ENCODE data around the gene TRAPPC12.

Gene TRAPPC12

GRCh38 chr2:3472966-3473365 lies 93.5 kb downstream of the TRAPPC12 start:
- Histone ChIP-seq H3K4me1 (ENCODE audit: control insufficient read depth, insufficient read depth, low read length) (peaks cover 14% of the 10 kb centered on the region), H3K9ac (ENCODE audit: low read length) (no peak overlapping the region), H3K36me3 (ENCODE audit: control insufficient read depth, insufficient read depth, low read length) (peaks cover 22% of the 10 kb centered on the region), H3K4me3 (ENCODE audit: low read length) (no peak overlapping the region), H3K27ac (ENCODE audit: low read depth, low read length) (no peak overlapping the region), H3K27me3 (ENCODE audit: control insufficient read depth, insufficient read depth, low read length) (no peaks in the 10 kb centered on the region)

GRCh38 chr2:3475771-3476170 lies 96.3 kb downstream of the TRAPPC12 start:
- peaks cover 22% of the 10 kb centered on the region for H3K36me3 ChIP-seq (ENCODE audit: control insufficient read depth, insufficient read depth, low read length)
- H3K27me3 ChIP-seq (ENCODE audit: control insufficient read depth, insufficient read depth, low read length): no peaks in the 10 kb centered on the region
- no peak overlapping the region for H3K4me3 ChIP-seq (ENCODE audit: low read length)
- H3K27ac ChIP-seq (ENCODE audit: low read depth, low read length): no peak overlapping the region
- H3K9ac ChIP-seq (ENCODE audit: low read length): no peak overlapping the region
- H3K4me1 ChIP-seq (ENCODE audit: control insufficient read depth, insufficient read depth, low read length): peaks cover 2% of the 10 kb centered on the region

- no peaks in the 10 kb centered on the region for H3K27me3 ChIP-seq (ENCODE audit: control insufficient read depth, insufficient read depth, low read length)
- H3K36me3 ChIP-seq (ENCODE audit: control insufficient read depth, insufficient read depth, low read length): peaks cover 22% of the 10 kb centered on the region
- H3K27ac ChIP-seq (ENCODE audit: low read depth, low read length): no peak overlapping the region
- no peak overlapping the region for H3K9ac ChIP-seq (ENCODE audit: low read length)
- no peak overlapping the region for H3K4me3 ChIP-seq (ENCODE audit: low read length)
- H3K4me1 ChIP-seq (ENCODE audit: control insufficient read depth, insufficient read depth, low read length): no peaks in the 10 kb centered on the region
Observed at GRCh38 chr2:3476321-3476984, 97.0 kb downstream of the TRAPPC12 start.

GRCh38 chr2:3476985-3477327 lies 97.5 kb downstream of the TRAPPC12 start:
- H3K36me3 ChIP-seq (ENCODE audit: control insufficient read depth, insufficient read depth, low read length): peaks cover 22% of the 10 kb centered on the region
- no peaks in the 10 kb centered on the region for H3K27me3 ChIP-seq (ENCODE audit: control insufficient read depth, insufficient read depth, low read length)
- H3K27ac ChIP-seq (ENCODE audit: low read depth, low read length): no peak overlapping the region
- no peaks in the 10 kb centered on the region for H3K4me1 ChIP-seq (ENCODE audit: control insufficient read depth, insufficient read depth, low read length)
- H3K9ac ChIP-seq (ENCODE audit: low read length): no peak overlapping the region
- no peak overlapping the region for H3K4me3 ChIP-seq (ENCODE audit: low read length)

GRCh38 chr2:3478846-3479385 lies 99.4 kb downstream of the TRAPPC12 start:
- Histone ChIP-seq H3K27me3 (ENCODE audit: control insufficient read depth, insufficient read depth, low read length) (no peaks in the 10 kb centered on the region), H3K36me3 (ENCODE audit: control insufficient read depth, insufficient read depth, low read length) (peaks cover 17% of the 10 kb centered on the region), H3K27ac (ENCODE audit: low read depth, low read length) (no peak overlapping the region)

GRCh38 chr2:3479430-3480320 lies 100.2 kb downstream of the TRAPPC12 start:
- no peaks in the 10 kb centered on the region for H3K4me1 ChIP-seq (ENCODE audit: control insufficient read depth, insufficient read depth, low read length)
- H3K27ac ChIP-seq (ENCODE audit: low read depth, low read length): no peak overlapping the region
- H3K36me3 ChIP-seq (ENCODE audit: control insufficient read depth, insufficient read depth, low read length): peaks cover 14% of the 10 kb centered on the region
- H3K9ac ChIP-seq (ENCODE audit: low read length): no peak overlapping the region
- H3K4me3 ChIP-seq (ENCODE audit: low read length): no peak overlapping the region
- no peaks in the 10 kb centered on the region for H3K27me3 ChIP-seq (ENCODE audit: control insufficient read depth, insufficient read depth, low read length)

More at GRCh38 chr2:3478846-3479385, 99.4 kb downstream of the TRAPPC12 start:
- Histone ChIP-seq H3K4me1 (ENCODE audit: control insufficient read depth, insufficient read depth, low read length) (no peaks in the 10 kb centered on the region), H3K4me3 (ENCODE audit: low read length) (no peak overlapping the region), H3K9ac (ENCODE audit: low read length) (no peak overlapping the region)

- H3K4me1 ChIP-seq (ENCODE audit: control insufficient read depth, insufficient read depth, low read length): no peaks in the 10 kb centered on the region
- H3K4me3 ChIP-seq (ENCODE audit: low read length): no peak overlapping the region
- no peak overlapping the region for H3K27ac ChIP-seq (ENCODE audit: low read depth, low read length)
- H3K9ac ChIP-seq (ENCODE audit: low read length): no peak overlapping the region
- H3K27me3 ChIP-seq (ENCODE audit: control insufficient read depth, insufficient read depth, low read length): no peaks in the 10 kb centered on the region
- peaks cover 14% of the 10 kb centered on the region for H3K36me3 ChIP-seq (ENCODE audit: control insufficient read depth, insufficient read depth, low read length)
Observed at GRCh38 chr2:3480352-3481010, 101.0 kb downstream of the TRAPPC12 start.

- H3K36me3 ChIP-seq (ENCODE audit: control insufficient read depth, insufficient read depth, low read length): peaks cover 14% of the 10 kb centered on the region
- H3K4me3 ChIP-seq (ENCODE audit: low read length): no peak overlapping the region
Observed at GRCh38 chr2:3481011-3481400, 101.5 kb downstream of the TRAPPC12 start.

GRCh38 chr2:3481736-3482362 lies 102.4 kb downstream of the TRAPPC12 start:
- no peak overlapping the region for H3K9ac ChIP-seq (ENCODE audit: low read length)
- no peaks in the 10 kb centered on the region for H3K27me3 ChIP-seq (ENCODE audit: control insufficient read depth, insufficient read depth, low read length)
- no peak overlapping the region for H3K27ac ChIP-seq (ENCODE audit: low read depth, low read length)
- peaks cover 14% of the 10 kb centered on the region for H3K36me3 ChIP-seq (ENCODE audit: control insufficient read depth, insufficient read depth, low read length)
- H3K4me3 ChIP-seq (ENCODE audit: low read length): no peak overlapping the region
- no peaks in the 10 kb centered on the region for H3K4me1 ChIP-seq (ENCODE audit: control insufficient read depth, insufficient read depth, low read length)

More at GRCh38 chr2:3481011-3481400, 101.5 kb downstream of the TRAPPC12 start:
- no peaks in the 10 kb centered on the region for H3K27me3 ChIP-seq (ENCODE audit: control insufficient read depth, insufficient read depth, low read length)
- no peak overlapping the region for H3K9ac ChIP-seq (ENCODE audit: low read length)
- H3K27ac ChIP-seq (ENCODE audit: low read depth, low read length): no peak overlapping the region
- no peaks in the 10 kb centered on the region for H3K4me1 ChIP-seq (ENCODE audit: control insufficient read depth, insufficient read depth, low read length)

- Histone ChIP-seq H3K36me3 (ENCODE audit: control insufficient read depth, insufficient read depth, low read length) (peaks cover 14% of the 10 kb centered on the region), H3K4me1 (ENCODE audit: control insufficient read depth, insufficient read depth, low read length) (no peaks in the 10 kb centered on the region), H3K27me3 (ENCODE audit: control insufficient read depth, insufficient read depth, low read length) (no peaks in the 10 kb centered on the region), H3K9ac (ENCODE audit: low read length) (no peak overlapping the region), H3K27ac (ENCODE audit: low read depth, low read length) (no peak overlapping the region), H3K4me3 (ENCODE audit: low read length) (no peak overlapping the region)
Observed at GRCh38 chr2:3482363-3482821, 102.9 kb downstream of the TRAPPC12 start.

- Histone ChIP-seq H3K9ac (ENCODE audit: low read length) (no peak overlapping the region), H3K27me3 (ENCODE audit: control insufficient read depth, insufficient read depth, low read length) (no peaks in the 10 kb centered on the region), H3K4me3 (ENCODE audit: low read length) (no peak overlapping the region), H3K36me3 (ENCODE audit: control insufficient read depth, insufficient read depth, low read length) (peaks cover 12% of the 10 kb centered on the region), H3K27ac (ENCODE audit: low read depth, low read length) (no peak overlapping the region), H3K4me1 (ENCODE audit: control insufficient read depth, insufficient read depth, low read length) (no peaks in the 10 kb centered on the region)
Observed at GRCh38 chr2:3483227-3483985, 103.9 kb downstream of the TRAPPC12 start.
